Activated T-helper 1 cell treated with anti-CD3 and anti-CD28 coated beads, Interleukin-2, amount 50 U/mL, for 16 hours (primary cell): ENCODE data around the gene RRP15.

Experiments
- DNase-seq, 2 donors: peaks; one replicate each; pipeline ENCODE4 v3.0.0-alpha.2; 2020; ENCODE audit warnings: low read depth in 1 of 2, low spot score in 1 of 2

The RRP15 gene

GRCh38 chr1:218357893-218358232 lies 72.8 kb downstream of the RRP15 start:
- no peak for DNase-seq

GRCh38 chr1:218361298-218362065 lies 76.4 kb downstream of the RRP15 start:
- no peak for DNase-seq

GRCh38 chr1:218362418-218363076 lies 77.5 kb downstream of the RRP15 start:
- no peak for DNase-seq

GRCh38 chr1:218363141-218363540 lies 78.0 kb downstream of the RRP15 start:
- no peak for DNase-seq

- DNase-seq, result no peak
Measured at GRCh38 chr1:218364028-218364710, 79.1 kb downstream of the RRP15 start.

- no peak for DNase-seq
Measured at GRCh38 chr1:218365226-218365999, 80.3 kb downstream of the RRP15 start.

- no peak for DNase-seq
Measured at GRCh38 chr1:218366322-218367052, 81.4 kb downstream of the RRP15 start.

- no peak for DNase-seq
Measured at GRCh38 chr1:218367118-218367517, 82.0 kb downstream of the RRP15 start.

GRCh38 chr1:218368686-218369085 lies 83.6 kb downstream of the RRP15 start:
- DNase-seq, result no peak

- DNase-seq, result no peak
Measured at GRCh38 chr1:218369688-218370511, 84.8 kb downstream of the RRP15 start.

GRCh38 chr1:218371927-218372672 lies 87.0 kb downstream of the RRP15 start:
- no peak for DNase-seq

- DNase-seq, result no peak
Measured at GRCh38 chr1:218374401-218375353, 89.6 kb downstream of the RRP15 start.

GRCh38 chr1:218376722-218377121 lies 91.6 kb downstream of the RRP15 start:
- no peak for DNase-seq

GRCh38 chr1:218377143-218377660 lies 92.1 kb downstream of the RRP15 start:
- peak in 1 of 2 donors; percentile 43 for DNase-seq

GRCh38 chr1:218380125-218380977 lies 95.3 kb downstream of the RRP15 start:
- DNase-seq, result no peak

GRCh38 chr1:218382261-218382660 lies 97.2 kb downstream of the RRP15 start:
- no peak for DNase-seq

GRCh38 chr1:218383051-218383450 lies 98.0 kb downstream of the RRP15 start:
- no peak for DNase-seq
